ENCODE measurements around the gene DDOST.

- TF ChIP-seq GATA2 (IDR thresholded peaks at IDR 0.05; ENCODE audit: low read depth, low read length): no peak
- TF ChIP-seq GATA3 (IDR thresholded peaks at IDR 0.05; ENCODE audit: low read depth, low read length): no peak
Observed at GRCh38 chr1:20666146-20666545, 5.0 kb upstream of the DDOST start.

Data from SH-SY5Y (cell line).